Measurements from ENCODE around the gene RACK1.
"Not testable (repeated sequence)": the region's sequence is repeated elsewhere in the genome, so short reads cannot be mapped to it uniquely, and the experiment has no call there.

The RACK1 gene

GRCh38 chr5:181243564-181244343 is at the start of gene RACK1:
TSS of gene RACK1 (minus strand) at chr5:181243906. CDS start at chr5:181243800, 106 bp downstream.
- peak; percentile 90 to 92 for DNase-seq

DNA sequence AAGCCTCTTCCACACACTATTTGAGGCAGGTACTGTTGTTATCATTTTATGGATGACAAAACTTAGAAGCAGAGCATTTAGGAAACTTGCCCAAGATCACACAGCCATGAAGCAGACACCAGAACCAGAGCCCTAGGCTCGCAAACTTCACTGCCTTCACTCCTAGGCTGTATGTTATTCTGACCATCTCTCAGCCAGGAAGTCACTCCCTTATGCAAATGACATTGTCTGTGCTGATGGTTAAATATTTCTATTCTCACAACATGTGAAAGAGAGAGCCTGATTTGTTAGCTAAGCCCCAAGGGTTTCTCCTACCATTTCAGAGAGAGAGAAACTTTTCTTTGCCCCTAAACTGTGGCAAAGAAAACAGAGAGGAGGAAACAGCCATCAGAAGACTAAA is 43.6 kb upstream of the RACK1 start:
- not testable (repeated sequence) for DNase-seq

- DNase-seq: not testable (repeated sequence)
Observed at GRCh38 chr5:181285962-181286705, 42.4 kb upstream of the RACK1 start.

DNA sequence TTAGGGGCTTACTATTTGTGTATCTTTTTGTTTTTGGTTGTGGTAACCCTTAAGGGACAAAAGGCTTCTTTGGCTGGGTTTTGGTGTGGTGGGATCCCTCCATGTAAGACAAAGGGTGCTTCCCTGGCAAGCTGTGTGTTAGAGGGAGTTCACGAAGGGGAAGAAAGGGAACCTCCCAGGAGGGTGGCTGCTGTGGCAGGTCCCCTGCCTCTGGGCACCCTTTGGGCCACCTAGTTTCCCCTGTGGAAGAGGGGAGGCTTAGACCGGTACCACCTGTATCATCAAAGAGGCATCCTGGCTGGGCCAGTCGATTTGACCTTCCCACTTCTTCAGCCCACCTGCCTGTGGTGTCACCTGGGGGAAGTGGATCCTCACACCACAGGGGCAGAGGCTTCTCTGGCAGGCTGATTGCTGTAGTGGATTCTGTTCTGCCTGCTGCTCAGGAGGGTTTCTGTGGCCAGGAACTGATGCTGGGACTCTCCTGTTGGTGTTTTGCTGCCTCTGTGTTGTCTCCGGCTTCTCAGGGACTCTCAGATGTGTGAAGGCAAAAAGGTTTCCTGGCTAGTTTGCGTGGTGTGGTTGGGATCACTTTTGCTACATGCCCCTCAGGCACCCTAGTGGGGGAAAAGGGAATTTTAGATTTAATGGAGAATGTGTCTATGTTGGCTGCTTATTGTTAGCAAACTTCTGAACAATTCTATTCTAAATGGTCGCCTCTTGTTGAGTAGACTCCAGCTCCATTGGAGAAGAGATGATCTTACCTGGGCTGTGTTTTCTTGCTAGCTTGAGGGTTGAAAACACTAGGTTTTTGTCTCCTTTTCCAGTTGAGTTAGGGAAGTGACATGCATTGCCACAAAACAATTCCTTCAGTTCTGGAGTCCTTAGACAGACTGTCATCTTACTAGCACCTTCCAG is 40.4 kb upstream of the RACK1 start:
- DNase-seq: not testable (repeated sequence)

DNA sequence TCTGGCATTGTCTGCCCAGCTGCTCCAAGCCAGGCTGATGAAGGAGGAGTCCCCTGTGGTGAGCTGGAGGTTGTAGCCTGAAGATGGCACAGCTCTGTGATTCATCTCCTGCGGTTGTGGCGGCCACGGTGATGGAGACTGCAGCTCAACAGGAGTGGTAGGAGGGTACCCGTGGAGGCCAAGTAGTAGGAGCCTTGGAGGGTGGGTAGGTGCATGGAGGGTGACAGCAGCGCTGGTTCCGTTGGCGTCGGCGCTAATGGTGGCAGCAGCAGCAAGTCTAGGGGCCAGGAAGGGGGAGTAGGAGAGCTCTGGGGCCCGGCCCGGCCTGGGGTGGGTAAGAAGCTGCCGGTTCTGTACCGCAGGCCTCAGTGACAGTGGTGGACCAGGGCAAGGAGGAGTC is 39.6 kb upstream of the RACK1 start:
- DNase-seq: no peak

DNA sequence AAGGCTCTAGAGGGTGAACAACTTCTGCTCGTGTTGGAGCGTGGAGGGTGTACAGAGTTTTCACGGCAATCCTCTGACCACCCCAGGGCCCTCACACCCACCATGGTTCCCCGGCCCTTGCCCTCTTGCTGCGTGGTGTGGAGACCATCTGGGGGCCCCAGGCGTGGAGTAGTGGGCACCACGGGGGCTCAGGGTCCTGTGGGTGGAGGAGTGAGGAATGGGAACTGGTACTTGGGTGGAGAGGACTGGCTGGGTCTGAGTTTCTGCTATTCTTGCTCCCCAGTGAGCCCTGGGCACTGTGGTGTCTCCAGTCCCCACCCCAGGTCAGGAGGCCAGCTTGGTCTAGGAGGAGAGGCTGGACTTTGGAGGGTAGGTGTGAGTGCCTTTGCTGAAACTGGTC is 39.2 kb upstream of the RACK1 start:
- DNase-seq: no peak

DNA sequence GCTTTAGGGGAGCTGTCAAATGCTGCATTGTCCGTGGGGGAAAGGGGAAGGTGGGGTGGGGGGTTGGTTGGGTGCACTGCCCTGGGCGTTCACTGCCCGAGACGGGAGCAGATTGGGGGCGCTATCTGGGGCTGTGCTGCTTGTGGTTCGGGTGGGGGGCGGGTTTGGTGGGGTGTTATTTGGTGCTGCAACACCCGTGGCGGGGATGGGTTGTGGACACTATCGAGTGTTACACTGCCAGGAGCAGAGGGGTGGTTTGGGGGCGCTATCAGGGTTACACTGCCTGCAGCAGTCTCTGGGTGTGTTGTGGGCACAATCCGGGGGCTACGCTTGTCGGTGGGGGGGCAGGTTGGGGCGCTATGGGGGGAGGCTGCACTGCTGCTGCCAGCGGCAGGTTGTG is 38.7 kb upstream of the RACK1 start:
- not testable (repeated sequence) for DNase-seq

DNA sequence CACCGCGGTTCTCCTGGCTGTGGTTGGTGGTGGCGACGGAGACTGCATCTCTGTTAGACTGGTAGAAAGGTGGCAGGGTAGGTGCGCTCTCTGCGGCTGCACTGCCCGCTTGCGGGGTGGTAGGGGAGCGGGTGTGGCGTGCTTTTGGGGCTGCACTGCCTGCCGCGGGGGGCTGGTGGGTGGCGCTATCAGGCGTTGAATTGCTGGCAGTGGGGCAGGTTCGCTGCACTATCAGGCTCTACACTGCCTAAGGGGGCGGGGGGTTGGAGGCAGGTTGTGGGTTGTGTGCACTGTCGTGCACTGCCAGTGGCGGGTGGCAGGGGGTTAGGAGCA is 38.2 kb upstream of the RACK1 start:
- no peak for DNase-seq

DNA sequence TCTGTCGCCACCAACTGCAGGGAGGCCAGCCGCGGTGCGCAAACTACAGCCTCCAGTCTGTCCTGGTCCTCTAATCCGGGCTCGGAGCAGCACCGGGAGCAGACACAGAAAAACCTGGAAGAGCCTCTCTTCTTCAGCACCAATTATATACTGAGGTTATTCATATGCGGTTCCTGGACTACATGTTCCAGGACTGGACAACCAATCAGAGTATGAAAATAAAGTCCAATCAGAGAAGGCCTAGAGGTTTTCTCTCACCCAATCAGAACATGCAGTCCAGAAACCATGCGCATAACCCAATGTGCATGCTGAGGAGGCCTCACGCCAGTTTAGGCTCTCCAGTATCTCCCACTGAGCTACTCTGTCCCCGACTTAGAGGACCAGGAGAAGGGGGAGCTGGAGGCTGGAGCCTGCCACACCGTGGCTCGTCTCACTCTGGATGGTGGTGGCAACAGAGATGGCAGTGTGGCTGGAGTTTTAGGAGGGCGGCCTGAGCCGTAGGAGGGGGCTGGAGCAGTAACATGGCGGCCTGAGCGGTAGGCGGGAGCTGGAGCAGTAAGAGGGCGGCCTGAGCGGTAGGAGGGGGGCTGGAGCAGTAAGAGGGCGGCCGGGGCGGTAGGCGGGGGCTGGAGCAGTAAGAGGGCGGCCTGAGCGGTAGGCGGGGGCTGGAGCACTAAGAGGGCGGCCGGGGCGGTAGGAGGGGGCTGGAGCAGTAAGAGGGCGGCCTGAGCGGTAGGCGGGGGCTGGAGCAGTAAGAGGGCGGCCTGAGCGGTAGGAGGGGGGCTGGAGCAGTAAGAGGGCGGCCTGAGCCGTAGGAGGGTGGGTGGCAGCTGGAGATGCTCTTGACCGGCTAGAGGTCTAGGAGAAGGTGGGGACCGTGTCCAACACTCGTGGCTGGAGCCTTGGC is 37.6 kb upstream of the RACK1 start:
- DNase-seq: no peak

DNA sequence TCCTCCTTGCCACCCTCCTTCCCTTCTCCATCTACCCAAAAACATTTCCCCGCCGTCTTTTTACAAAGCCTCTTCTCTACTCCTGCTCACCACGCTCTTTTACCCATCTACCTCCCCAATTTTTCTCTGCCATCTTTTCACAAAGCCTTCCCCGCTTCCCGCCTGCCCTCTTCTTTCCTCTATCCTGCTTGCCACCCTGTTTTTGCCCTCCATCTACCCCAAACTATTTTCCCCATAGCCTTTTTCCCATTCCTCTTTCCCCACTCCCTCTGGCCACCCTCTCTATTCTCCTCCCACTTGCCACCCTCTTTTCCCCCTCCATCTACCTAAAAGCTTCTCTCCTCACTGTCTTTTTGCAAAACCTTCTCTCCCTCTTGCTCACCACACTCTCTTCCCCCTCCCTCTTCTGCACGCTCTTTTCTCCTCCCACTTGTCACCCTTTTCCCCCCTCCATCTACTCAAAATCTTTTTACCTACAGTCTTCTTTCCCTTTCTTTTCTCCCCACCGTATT is 36.6 kb upstream of the RACK1 start:
- DNase-seq: no peak

DNA sequence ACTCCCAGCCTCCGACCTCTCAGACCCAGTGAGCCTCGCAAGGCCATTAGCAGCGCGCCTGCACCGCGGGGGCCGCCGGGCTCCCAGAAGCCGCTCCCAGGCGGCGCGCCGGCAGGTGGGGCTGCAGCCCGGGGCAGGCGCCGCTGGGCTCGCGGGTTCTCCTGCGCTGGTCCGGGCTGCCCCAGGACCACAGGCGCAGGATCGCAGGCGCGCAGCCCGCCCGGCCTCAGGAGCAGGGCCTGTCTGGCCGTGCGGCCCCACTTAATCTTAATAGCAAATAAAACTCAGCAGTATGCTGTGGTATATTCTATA is 29.7 kb upstream of the RACK1 start:
- not testable (repeated sequence) for DNase-seq

DNA sequence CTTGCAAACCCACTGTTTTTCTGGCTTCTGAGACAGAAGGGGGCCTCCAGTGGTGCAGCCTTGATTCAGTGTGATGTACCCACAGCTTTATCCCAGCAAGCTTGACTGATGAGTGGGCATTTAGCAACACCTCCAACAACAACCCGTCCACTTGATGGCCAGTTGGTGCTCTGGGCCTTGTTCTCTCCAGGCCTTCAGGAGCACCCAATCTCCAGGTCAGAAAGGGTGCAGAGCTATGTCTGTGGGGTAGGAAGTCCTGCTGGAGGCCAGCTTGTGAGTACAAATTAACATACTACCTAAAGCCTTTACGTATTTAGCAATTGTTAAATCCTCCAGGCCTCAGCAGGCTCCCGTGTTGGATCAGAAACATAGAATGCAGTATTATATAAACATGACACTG is 27.4 kb upstream of the RACK1 start:
- DNase-seq: no peak

GRCh38 chr5:181267907-181268306 is 24.2 kb upstream of the RACK1 start:
- not testable (repeated sequence) for DNase-seq

DNA sequence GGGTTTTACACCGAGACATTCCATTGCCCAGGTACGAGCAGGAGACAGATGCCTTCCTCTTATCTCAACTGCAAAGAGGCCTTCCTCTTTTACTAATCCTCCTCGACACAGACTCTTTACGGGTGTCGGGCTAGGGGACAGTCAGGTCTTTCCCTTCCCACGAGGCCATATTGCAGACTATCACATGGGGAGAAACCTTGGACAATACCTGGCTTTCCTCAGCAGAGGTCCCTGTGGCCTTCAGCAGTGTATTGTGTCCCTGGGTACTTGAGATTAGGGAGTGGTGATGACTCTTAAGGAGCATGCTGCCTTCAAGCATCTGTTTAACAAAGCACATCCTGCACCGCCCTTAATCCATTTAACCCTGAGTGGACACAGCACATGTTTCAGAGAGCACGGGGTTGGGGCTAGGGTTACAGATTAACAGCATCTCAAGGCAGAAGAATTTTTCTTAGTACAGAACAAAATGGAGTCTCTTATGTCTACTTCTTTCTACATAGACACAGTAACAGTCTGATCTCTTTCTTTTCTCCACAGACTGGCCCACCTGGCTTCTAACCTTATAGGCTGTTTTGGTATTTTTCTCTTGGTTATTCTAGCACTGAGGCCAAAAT is 23.7 kb upstream of the RACK1 start:
- DNase-seq: not testable (repeated sequence)

- no peak for DNase-seq
Observed at GRCh38 chr5:181265092-181265671, 21.5 kb upstream of the RACK1 start.

DNA sequence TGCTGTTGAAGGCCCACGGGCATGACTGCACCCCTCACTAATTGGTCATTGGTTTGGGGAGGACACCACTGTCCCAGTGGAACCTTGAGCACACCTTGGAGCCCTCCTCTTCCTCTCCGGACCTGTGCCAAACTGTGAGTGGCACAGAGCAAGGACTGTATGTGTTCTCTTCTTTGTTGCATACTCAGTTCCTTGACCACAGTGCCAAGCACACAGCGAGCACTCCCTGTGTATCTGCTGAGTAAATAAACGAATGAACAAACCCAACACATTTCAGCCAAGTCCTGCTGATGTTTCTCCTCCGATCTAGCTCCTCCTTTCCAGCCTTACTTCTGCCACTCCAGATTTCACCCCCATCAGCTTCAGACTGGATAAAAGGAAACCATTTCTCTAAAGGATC is 19.9 kb upstream of the RACK1 start:
- DNase-seq: no peak

GRCh38 chr5:181261320-181262049 is 17.8 kb upstream of the RACK1 start:
- DNase-seq: peak; percentile 87 to 88

- peak; percentile 93 for DNase-seq
Observed at GRCh38 chr5:181260720-181261319, 17.1 kb upstream of the RACK1 start, which contains the start of gene TRIM52. TSS of gene TRIM52 (minus strand) at chr5:181261143. CDS start at chr5:181260813, 330 bp downstream.

- DNase-seq: no peak
Observed at GRCh38 chr5:181259974-181260719, 16.4 kb upstream of the RACK1 start.
